H1 (cell line): ENCODE measurements around the gene ZHX3. TPM values are rescaled to one million over a fixed set of nuclear protein-coding genes. Genes with fewer than 3 reads are reported as not detected.

ENCODE experiments used
- EP300 ChIP-seq, 2 experiments: IDR thresholded peaks; 1 replicate in 1 of 2; 2 replicates in 1 of 2; pipeline ENCODE4 v1.6.1; 2011 to 2012; ENCODE audit warnings: low read depth in 2 of 2, low read length in 2 of 2, mild to moderate bottlenecking in 2 of 2, borderline replicate concordance in 1 of 2, inconsistent platforms in 1 of 2, moderate library complexity in 1 of 2
- MAFK ChIP-seq: IDR thresholded peaks from 2 replicates; pipeline ENCODE4 v1.6.1; 2012; ENCODE audit warnings: low read depth, mild to moderate bottlenecking, improper control_type of control experiment, low read length
- polyA plus RNA-seq, 7 experiments: library from polyadenylated mRNA; depleted of rRNA in 3 of 7; stranded (reverse) in 5 of 7; unstranded in 2 of 7; fragments of >200 nt in 5 of 7; fragments of 200-250 nt in 2 of 7; gene quantifications; 1 replicate in 5 of 7; 2 replicates in 1 of 7; 4 replicates in 1 of 7; pipeline versions ENCODE4 v1.2.1 to v1.2.3, GENCODE V29; 2011 to 2013; ENCODE audit warnings: missing spikeins in 2 of 7, mixed read lengths in 2 of 7
- total RNA-seq: library from RNA; stranded (reverse); fragmentation: NEBNext Ultra II Directional; extraction: Animal tissue kit (Norgen Biotek cat#: 25700); gene quantifications from 2 replicates; pipeline ENCODE4 v1.2.1, GENCODE V29; 2021

The ZHX3 gene
- total and polyA plus RNA-seq, 2 of the 8 experiments (the other 6 are each of a cell fraction or from before 2014, with no cell fraction given) = 1.00 to 7.8 TPM

GRCh38 chr20:41202426-41202825, 115.1 kb downstream of the ZHX3 start (continued):
- no peak for TF ChIP-seq MAFK
- TF ChIP-seq EP300 (IDR thresholded peaks at IDR 0.05; ENCODE audit: borderline replicate concordance in 1 of 2, low read depth in 2 of 2, low read length in 2 of 2) = no peak
- TF ChIP-seq, all 59 proteins: peak for 0
